MM.1S (cell line): ENCODE results near the gene LRMDA.

ENCODE experiments used
- EZH2 ChIP-seq: fragments of 300-600 bp; sonication (generic); optimal IDR thresholded peaks from 2 replicates; pipeline ENCODE3; 2017; ENCODE audit warnings: low read depth, mild to moderate bottlenecking, antibody characterized with exemption, low read length, mixed read lengths
- TF ChIP-seq, protein P1 (sequence below): fragments of 300-600 bp; sonication (generic); IDR thresholded peaks from 2 replicates; pipeline ENCODE4 v1.5.1; 2016; ENCODE audit warnings: antibody characterized with exemption, low read length, mixed read lengths

DNA sequence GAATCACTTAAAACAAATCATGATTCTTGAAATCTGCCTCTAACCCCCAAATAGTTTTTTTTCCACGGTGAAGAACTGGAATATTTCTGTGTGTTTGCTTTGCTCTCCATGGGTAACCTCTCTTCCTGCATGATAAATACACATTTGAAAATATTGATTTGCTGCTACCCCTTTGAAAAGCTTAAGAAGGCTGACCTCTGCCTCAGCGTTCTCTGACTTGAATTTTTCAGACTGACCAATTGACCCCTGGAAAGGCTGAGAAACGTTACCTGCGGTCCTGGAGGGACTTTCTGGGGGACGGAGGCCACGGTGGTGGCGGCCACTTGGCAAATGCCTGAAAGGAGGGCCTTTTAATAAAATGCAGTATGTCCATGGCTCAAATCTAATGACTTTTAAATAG, 520.2 kb downstream of the LRMDA start:
- TF ChIP-seq, protein P1, sequence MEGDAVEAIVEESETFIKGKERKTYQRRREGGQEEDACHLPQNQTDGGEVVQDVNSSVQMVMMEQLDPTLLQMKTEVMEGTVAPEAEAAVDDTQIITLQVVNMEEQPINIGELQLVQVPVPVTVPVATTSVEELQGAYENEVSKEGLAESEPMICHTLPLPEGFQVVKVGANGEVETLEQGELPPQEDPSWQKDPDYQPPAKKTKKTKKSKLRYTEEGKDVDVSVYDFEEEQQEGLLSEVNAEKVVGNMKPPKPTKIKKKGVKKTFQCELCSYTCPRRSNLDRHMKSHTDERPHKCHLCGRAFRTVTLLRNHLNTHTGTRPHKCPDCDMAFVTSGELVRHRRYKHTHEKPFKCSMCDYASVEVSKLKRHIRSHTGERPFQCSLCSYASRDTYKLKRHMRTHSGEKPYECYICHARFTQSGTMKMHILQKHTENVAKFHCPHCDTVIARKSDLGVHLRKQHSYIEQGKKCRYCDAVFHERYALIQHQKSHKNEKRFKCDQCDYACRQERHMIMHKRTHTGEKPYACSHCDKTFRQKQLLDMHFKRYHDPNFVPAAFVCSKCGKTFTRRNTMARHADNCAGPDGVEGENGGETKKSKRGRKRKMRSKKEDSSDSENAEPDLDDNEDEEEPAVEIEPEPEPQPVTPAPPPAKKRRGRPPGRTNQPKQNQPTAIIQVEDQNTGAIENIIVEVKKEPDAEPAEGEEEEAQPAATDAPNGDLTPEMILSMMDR, result no peak
- no peak for TF ChIP-seq EZH2
